Activated naive CD4-positive, alpha-beta T cell treated with Interleukin-2 at 50 U/mL for 16 hours (primary cell): ENCODE results near the gene HEPACAM2.

ENCODE experiments used
- DNase-seq: peaks from one replicate; pipeline ENCODE4 v3.0.0-alpha.2; 2020

Gene HEPACAM2

DNA sequence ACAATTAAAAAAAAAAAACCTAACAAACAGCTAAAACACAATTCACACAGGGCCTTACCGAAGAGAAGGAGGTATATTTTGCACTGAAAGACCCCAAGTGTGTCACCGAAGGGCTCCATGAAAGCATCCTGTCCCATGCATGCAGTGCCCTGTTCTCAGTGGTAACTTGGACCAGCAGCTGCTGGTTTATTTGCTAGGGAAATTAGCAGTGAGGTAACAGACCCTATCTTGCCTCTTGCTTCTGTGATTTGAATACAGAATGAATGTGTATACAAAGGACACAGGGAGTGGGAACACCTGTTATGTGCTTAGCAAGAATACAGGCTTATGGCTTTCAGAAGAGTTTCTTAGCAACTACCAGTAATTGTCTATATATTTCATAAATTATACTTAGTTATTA lies at the start of gene HEPACAM2:
Gene HEPACAM2, minus strand, starts transcription at position 160 of the 400 bp plus-strand sequence.
- no peak for DNase-seq

DNA sequence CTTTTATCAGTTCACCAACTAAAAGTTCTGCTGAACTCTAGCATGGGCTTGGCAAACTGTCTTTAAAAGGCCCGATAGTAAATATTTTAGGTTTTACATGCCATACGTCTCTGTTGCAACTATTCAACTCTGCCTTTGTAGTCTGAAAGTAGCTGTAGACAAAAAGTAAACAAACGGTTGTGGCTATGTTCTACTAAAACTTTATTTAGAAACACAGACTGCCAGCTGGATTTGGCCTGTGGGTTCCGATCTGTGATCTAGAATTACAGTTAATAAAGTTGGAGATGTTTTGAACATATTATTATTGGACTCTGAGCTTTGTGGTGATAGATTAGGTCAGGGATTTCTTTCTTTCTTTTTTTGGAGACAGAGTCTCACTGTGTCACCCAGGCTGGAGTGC lies 39.0 kb upstream of the HEPACAM2 start:
- DNase-seq, result no peak

GRCh38 chr7:93262535-93262934 lies 36.3 kb upstream of the HEPACAM2 start:
- DNase-seq, result no peak

GRCh38 chr7:93258661-93259060 lies 32.4 kb upstream of the HEPACAM2 start:
- no peak for DNase-seq

GRCh38 chr7:93249491-93250148 lies 23.4 kb upstream of the HEPACAM2 start:
- no peak for DNase-seq

DNA sequence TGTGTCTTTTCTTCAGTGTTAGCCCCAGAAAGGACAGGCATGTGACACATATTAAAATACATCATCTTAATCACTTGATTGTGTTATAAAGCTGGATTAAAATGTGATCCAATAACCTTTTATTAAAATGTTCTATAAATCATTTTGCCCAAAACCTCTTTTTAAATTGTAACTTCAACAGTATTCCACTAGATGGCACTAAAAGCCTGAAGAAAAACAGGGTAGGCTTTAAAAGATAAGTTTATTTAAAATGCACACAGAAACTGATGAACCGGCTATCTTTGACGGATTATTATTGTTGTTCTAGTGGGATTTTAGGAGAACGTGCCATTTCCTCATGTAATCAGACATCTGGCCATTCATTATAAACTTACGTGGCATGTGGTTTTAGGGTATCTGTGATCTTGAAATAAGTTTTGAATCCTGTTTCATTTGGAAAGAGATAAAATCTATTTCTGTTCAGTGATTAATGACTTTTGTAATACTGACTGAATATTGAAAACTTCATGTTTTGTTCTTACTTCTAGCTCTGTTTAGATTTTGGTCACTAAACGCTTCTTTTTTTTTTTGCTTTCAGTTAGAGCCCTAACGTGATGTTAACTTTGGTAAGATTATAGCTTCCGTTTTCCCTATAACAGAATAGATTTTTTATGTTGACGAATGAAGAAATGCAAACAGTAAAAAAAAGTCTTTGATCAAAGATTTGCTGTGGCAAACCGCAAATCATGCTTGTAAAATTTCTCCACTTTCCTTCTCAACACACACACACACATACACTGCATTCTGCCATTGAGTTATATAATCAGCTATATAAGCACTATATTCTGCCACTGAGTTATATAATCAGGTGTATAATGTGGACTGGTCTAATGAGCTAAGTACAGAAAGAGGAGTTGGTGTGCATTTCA lies 19.5 kb upstream of the HEPACAM2 start:
- DNase-seq, result no peak

DNA sequence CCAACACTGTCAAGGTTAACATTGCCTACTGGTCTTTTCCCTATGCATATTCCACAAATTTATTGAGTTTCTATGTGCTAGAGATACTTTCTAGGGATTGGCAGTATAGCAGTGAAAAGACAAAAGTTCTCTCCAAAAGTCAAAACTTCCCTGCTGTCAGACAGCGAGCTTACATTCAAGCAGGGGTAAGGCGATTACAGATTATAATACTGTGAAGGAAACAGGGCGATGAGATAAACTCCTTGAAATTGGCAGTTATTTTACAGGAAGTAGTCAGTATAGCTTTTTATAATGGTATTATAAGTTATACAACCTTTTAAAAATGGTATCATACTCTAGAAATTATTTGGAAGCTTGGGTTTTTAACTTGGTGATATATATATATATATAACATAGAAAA lies 15.8 kb upstream of the HEPACAM2 start:
- no peak for DNase-seq

DNA sequence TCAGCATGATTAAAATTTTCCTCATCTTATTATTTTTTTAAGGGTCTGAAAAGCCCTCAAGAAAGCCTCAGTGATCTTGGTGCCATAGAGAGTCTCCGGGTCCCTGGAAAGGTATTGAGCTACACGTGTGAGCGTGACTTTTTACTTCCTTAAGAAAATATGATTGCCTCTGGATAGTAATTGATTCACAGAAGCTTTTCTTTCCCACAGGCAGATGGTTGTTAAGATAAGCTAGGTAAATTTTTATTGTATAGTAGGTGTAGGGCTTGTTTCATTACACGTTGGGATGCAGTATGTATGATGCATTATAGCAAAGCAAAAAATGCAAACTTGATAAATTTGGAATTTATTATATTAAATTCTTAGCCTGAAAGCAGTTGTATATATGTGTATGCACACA lies 13.6 kb upstream of the HEPACAM2 start:
- no peak for DNase-seq

DNA sequence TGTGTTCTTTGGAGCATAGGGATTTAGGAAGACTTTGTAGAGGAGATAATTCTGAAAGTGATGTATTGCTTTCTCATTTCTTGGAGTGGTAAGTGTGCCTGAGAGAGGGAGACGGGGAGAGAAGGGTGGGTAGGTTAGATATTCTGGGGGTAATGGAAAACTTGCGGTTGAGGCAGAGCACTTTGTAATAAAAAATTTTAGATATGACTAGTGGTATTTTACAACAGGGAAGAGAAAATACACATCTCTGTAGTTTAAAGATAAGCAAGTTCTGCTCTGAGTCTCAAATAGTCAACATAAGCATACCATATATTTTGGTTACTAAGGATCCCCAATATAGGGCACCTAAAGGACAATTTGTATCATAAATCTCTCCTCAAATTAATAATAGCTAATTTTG lies 12.5 kb upstream of the HEPACAM2 start:
- DNase-seq, result no peak

DNA sequence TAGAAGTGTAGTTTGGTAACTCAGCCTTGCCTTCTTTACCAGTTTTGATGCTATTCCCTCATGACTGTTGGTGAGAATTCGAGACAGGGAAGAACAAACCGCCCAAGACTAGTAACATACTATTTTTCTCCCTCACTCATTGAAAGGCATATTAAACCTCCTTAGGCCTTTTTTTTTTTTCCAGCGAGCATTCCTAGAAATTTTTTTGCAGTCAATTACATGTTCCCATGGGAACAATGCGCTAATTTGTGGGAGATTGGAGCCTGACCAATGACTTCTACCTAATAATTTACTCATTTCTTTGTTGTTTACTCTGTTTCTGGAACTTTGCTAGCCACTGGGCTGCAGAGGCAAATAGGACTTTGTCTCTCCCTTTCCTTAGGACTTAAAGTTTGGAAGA lies 11.9 kb upstream of the HEPACAM2 start:
- DNase-seq, result no peak

DNA sequence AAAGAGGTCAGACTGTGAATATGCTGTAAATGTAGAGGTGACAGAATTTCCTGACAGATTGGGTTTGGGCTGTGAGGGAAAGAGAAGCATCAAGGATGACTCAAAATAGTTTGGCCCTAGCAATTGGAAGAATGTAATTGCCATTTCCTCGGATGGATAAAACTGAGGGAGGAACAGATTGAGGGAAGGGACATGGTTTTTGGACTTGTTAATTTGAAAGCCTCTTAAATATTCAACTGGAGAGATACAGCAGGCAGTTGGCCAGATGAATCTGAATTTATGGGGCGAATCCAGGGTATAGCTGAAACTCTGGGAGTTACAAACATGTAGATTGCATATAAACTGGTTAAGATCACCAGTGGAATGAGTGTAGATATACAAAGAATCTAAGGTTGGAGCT lies 9.3 kb upstream of the HEPACAM2 start:
- DNase-seq, result no peak

- no peak for DNase-seq
Observed at GRCh38 chr7:93232673-93233018, 6.4 kb upstream of the HEPACAM2 start.

DNA sequence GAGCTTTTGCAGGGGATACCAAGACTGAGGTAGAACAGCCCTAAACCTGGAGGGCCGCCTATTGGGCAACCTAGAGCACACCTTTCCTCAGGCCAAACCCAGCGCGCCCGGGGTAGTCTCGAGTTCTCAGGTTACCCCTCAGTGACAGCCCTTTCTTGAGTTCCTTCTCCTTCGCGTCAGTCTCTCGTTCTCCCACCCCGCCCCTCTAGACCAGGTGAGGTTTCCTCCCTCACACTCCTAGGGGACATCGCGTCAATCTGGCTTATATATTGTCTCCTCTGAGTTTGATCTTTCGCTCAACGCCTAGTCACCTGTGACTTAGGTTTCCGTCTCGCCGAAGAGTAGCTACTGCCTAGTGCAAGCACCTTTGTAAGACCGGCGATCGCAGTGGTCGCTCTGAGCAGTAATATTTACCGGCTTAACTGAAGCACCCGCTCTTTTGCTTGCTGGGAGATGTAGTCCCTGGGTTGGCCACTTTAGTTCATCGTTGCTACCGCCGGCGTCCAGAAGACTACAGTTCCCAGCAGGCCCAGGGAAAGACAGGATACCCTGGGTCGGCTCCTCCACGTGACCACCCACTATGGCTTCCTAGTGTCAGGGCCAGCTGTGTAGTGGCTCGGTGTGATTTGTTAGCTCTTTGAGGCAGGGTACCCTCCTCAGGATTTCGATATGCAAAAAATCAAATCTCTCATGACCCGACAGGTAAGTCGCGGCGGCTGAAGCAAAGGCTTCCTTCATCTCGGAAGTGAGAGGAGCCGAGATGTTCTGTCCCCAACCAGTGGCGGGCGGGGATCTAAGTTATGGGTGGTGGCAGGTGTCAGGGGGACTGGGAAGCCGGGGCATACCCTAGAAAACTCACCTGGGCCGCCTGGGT lies 5.8 kb upstream of the HEPACAM2 start, which contains the start of gene VPS50:
Gene VPS50, plus strand, starts transcription at position 568 of the 874 bp plus-strand sequence. Its CDS starts 102 bp downstream, at position 670.
- peak; percentile 92 for DNase-seq

DNA sequence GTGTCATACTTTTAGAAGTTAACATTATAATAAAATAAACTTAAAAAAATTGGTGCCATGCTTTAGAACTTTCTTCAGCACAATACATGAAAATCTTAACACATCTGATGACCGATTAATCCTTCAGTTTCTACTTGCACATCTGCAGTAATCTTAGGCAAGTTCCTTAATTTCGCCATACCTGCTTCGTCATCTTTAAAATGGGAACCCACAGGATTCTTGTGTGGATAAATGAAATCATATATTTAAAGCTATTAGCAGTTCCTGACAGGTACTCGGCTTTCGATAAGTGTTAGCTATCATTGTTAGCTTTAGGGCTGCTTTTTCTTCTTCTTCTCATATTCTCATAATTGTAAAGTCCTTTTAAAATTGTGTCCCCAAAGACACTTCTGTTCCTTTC lies 5.0 kb upstream of the HEPACAM2 start:
- DNase-seq, result no peak

DNA sequence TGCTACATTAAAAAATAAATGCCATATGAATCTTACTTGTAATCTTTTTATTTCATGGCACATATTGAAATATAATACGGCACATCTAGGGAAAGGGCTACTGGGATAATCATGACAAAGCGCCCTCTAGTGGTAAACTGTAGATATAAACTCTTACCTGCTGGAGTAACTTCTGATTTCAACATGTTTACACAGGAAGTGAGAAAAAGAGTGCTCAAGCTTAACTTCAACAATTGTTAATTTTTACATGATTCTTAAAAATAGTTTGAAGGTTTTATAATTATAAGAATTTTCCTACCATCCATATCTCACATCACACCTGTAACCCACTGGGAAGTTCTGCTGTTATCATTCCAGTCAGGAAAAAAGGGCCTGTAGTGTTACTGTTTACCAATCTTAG lies 2.0 kb upstream of the HEPACAM2 start:
- no peak for DNase-seq

DNA sequence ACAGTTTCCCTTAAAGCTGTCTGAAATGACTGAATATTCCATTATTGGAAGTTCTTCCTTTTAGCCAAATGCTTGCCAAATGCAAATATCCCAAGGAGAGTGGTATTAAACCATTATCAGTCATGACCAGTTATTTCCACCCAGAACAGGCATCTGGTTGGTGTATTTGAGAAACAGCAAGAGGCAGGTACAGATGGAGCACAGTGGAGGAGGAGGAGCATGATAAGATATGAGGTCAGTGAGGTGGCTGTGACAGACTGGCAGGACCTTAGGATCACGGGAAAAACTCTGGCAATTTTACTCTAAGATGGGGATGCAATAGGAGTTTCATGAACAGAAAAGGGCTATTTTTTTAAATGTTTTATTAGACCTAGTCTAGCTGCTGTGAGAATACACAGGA lies 6.4 kb downstream of the HEPACAM2 start:
- no peak for DNase-seq

- DNase-seq, result no peak
Observed at GRCh38 chr7:93218997-93219827, 7.1 kb downstream of the HEPACAM2 start.

DNA sequence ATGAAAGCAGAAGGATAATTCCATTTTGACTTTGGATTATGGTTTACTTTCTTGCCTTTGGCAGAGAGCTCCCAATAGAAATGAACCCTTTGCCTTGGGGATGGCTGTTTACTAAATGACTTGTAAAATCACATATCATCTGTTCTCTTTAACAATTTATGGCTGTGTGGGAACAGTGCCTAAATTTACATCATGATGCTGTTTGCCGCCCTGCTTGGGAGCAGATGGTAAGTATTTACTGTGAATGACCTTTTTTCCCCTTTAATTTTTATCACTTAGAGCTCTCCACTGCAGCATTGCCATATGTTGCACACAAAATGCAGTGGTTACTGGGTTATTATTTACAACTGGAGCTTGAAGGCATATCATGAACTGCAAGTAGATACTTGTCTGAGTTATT lies 13.4 kb downstream of the HEPACAM2 start:
- no peak for DNase-seq

- DNase-seq, result no peak
Observed at GRCh38 chr7:93211228-93211818, 14.9 kb downstream of the HEPACAM2 start.

- DNase-seq, result no peak
Observed at GRCh38 chr7:93205046-93205445, 21.2 kb downstream of the HEPACAM2 start.

DNA sequence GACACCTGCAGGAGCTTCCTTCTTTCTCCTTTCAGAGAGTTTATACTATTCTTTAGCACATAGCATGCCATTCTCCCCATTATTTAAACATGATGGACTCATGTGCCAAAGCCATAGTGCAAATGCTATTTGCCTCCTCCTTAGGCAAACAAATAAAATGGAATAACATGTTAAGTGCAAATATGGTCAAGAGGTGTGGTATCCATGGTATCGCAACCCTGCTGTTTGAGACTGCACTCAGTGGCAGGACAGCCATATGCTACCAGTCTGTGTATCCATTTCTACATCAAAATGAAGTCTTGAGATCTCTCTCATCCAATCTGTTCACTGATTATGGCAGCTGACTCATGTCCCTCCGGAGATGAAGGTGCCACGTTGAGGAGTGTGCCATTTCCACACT lies 22.8 kb downstream of the HEPACAM2 start:
- no peak for DNase-seq
